ENCODE results near the gene FXYD4.

FXYD4 gene

GRCh38 chr10:43370671-43371215, 693 bp upstream of the FXYD4 start:
- Histone ChIP-seq H3K27ac (ENCODE audit: low read depth, low read length) (no peak overlapping the region), H3K4me3 (ENCODE audit: low read depth in 1 of 5, low read length in 5 of 5) (no peak overlapping the region), H3K27me3 (ENCODE audit: control insufficient read depth in 5 of 5, insufficient read depth in 4 of 5, low read length in 5 of 5) (peaks cover 0 to 3% (median 0%) of the 10 kb centered on the region in 5 donors), H3K4me1 (ENCODE audit: control insufficient read depth in 5 of 5, insufficient read depth in 5 of 5, low read length in 5 of 5) (no peaks in the 10 kb centered on the region), H3K9me3 (ENCODE audit: control insufficient read depth in 5 of 5, low read length in 5 of 5) (no peaks in the 10 kb centered on the region), H3K9ac (ENCODE audit: low read length in 5 of 5) (no peak overlapping the region), H3K36me3 (ENCODE audit: control insufficient read depth in 5 of 5, insufficient read depth in 5 of 5, low read length in 5 of 5) (no peaks in the 10 kb centered on the region)

- Histone ChIP-seq H3K36me3 (ENCODE audit: control insufficient read depth in 5 of 5, insufficient read depth in 5 of 5, low read length in 5 of 5) (no peaks in the 10 kb centered on the region), H3K4me1 (ENCODE audit: control insufficient read depth in 5 of 5, insufficient read depth in 5 of 5, low read length in 5 of 5) (no peaks in the 10 kb centered on the region), H3K27ac (ENCODE audit: low read depth, low read length) (no peak overlapping the region), H3K9ac (ENCODE audit: low read length in 5 of 5) (no peak overlapping the region), H3K9me3 (ENCODE audit: control insufficient read depth in 5 of 5, low read length in 5 of 5) (no peaks in the 10 kb centered on the region), H3K4me3 (ENCODE audit: low read depth in 1 of 5, low read length in 5 of 5) (no peak overlapping the region), H3K27me3 (ENCODE audit: control insufficient read depth in 5 of 5, insufficient read depth in 4 of 5, low read length in 5 of 5) (peaks cover 0 to 3% (median 0%) of the 10 kb centered on the region in 5 donors)
These were observed 1.4 kb downstream of the FXYD4 start for GRCh38 chr10:43372765-43373361.

GRCh38 chr10:43373461-43373860, 2.0 kb downstream of the FXYD4 start:
- H3K36me3 ChIP-seq (ENCODE audit: control insufficient read depth in 5 of 5, insufficient read depth in 5 of 5, low read length in 5 of 5) = no peaks in the 10 kb centered on the region
- H3K4me3 ChIP-seq (ENCODE audit: low read depth in 1 of 5, low read length in 5 of 5) = no peak overlapping the region
- H3K27ac ChIP-seq (ENCODE audit: low read depth, low read length) = no peak overlapping the region
- no peak overlapping the region for H3K9ac ChIP-seq (ENCODE audit: low read length in 5 of 5)
- peaks cover 0 to 3% (median 0%) of the 10 kb centered on the region in 5 donors for H3K27me3 ChIP-seq (ENCODE audit: control insufficient read depth in 5 of 5, insufficient read depth in 4 of 5, low read length in 5 of 5)
- H3K4me1 ChIP-seq (ENCODE audit: control insufficient read depth in 5 of 5, insufficient read depth in 5 of 5, low read length in 5 of 5) = no peaks in the 10 kb centered on the region
- no peaks in the 10 kb centered on the region for H3K9me3 ChIP-seq (ENCODE audit: control insufficient read depth in 5 of 5, low read length in 5 of 5)

GRCh38 chr10:43374194-43374593, 2.8 kb downstream of the FXYD4 start:
- no peaks in the 10 kb centered on the region for H3K36me3 ChIP-seq (ENCODE audit: control insufficient read depth in 5 of 5, insufficient read depth in 5 of 5, low read length in 5 of 5)
- no peak overlapping the region for H3K27ac ChIP-seq (ENCODE audit: low read depth, low read length)
- H3K4me1 ChIP-seq (ENCODE audit: control insufficient read depth in 5 of 5, insufficient read depth in 5 of 5, low read length in 5 of 5) = no peaks in the 10 kb centered on the region
- H3K9me3 ChIP-seq (ENCODE audit: control insufficient read depth in 5 of 5, low read length in 5 of 5) = no peaks in the 10 kb centered on the region
- no peak overlapping the region for H3K4me3 ChIP-seq (ENCODE audit: low read depth in 1 of 5, low read length in 5 of 5)
- no peak overlapping the region for H3K9ac ChIP-seq (ENCODE audit: low read length in 5 of 5)
- peaks cover 0 to 3% (median 0%) of the 10 kb centered on the region in 5 donors for H3K27me3 ChIP-seq (ENCODE audit: control insufficient read depth in 5 of 5, insufficient read depth in 4 of 5, low read length in 5 of 5)

GRCh38 chr10:43375401-43376020, 4.1 kb downstream of the FXYD4 start:
- Histone ChIP-seq H3K27ac (ENCODE audit: low read depth, low read length) (no peak overlapping the region), H3K36me3 (ENCODE audit: control insufficient read depth in 5 of 5, insufficient read depth in 5 of 5, low read length in 5 of 5) (no peaks in the 10 kb centered on the region), H3K4me1 (ENCODE audit: control insufficient read depth in 5 of 5, insufficient read depth in 5 of 5, low read length in 5 of 5) (no peaks in the 10 kb centered on the region), H3K27me3 (ENCODE audit: control insufficient read depth in 5 of 5, insufficient read depth in 4 of 5, low read length in 5 of 5) (peaks cover 0 to 3% (median 0%) of the 10 kb centered on the region in 5 donors), H3K4me3 (ENCODE audit: low read depth in 1 of 5, low read length in 5 of 5) (no peak overlapping the region), H3K9ac (ENCODE audit: low read length in 5 of 5) (no peak overlapping the region), H3K9me3 (ENCODE audit: control insufficient read depth in 5 of 5, low read length in 5 of 5) (no peaks in the 10 kb centered on the region)

- Histone ChIP-seq H3K36me3 (ENCODE audit: control insufficient read depth in 5 of 5, insufficient read depth in 5 of 5, low read length in 5 of 5) (no peaks in the 10 kb centered on the region), H3K4me3 (ENCODE audit: low read depth in 1 of 5, low read length in 5 of 5) (no peak overlapping the region), H3K9ac (ENCODE audit: low read length in 5 of 5) (no peak overlapping the region), H3K9me3 (ENCODE audit: control insufficient read depth in 5 of 5, low read length in 5 of 5) (no peaks in the 10 kb centered on the region), H3K27me3 (ENCODE audit: control insufficient read depth in 5 of 5, insufficient read depth in 4 of 5, low read length in 5 of 5) (peaks cover 0 to 3% (median 0%) of the 10 kb centered on the region in 5 donors), H3K4me1 (ENCODE audit: control insufficient read depth in 5 of 5, insufficient read depth in 5 of 5, low read length in 5 of 5) (no peaks in the 10 kb centered on the region), H3K27ac (ENCODE audit: low read depth, low read length) (no peak overlapping the region)
These were observed 4.7 kb downstream of the FXYD4 start for GRCh38 chr10:43376046-43376635.

- Histone ChIP-seq H3K4me3 (ENCODE audit: low read depth in 1 of 5, low read length in 5 of 5) (no peak overlapping the region), H3K4me1 (ENCODE audit: control insufficient read depth in 5 of 5, insufficient read depth in 5 of 5, low read length in 5 of 5) (no peaks in the 10 kb centered on the region), H3K27me3 (ENCODE audit: control insufficient read depth in 5 of 5, insufficient read depth in 4 of 5, low read length in 5 of 5) (peaks cover 0 to 3% (median 0%) of the 10 kb centered on the region in 5 donors), H3K36me3 (ENCODE audit: control insufficient read depth in 5 of 5, insufficient read depth in 5 of 5, low read length in 5 of 5) (no peaks in the 10 kb centered on the region), H3K9me3 (ENCODE audit: control insufficient read depth in 5 of 5, low read length in 5 of 5) (no peaks in the 10 kb centered on the region), H3K27ac (ENCODE audit: low read depth, low read length) (no peak overlapping the region), H3K9ac (ENCODE audit: low read length in 5 of 5) (no peak overlapping the region)
These were observed 5.5 kb downstream of the FXYD4 start for GRCh38 chr10:43376828-43377423.

GRCh38 chr10:43377424-43377883, 6.0 kb downstream of the FXYD4 start:
- Histone ChIP-seq H3K27me3 (ENCODE audit: control insufficient read depth in 5 of 5, insufficient read depth in 4 of 5, low read length in 5 of 5) (peaks cover 0 to 3% (median 0%) of the 10 kb centered on the region in 5 donors), H3K36me3 (ENCODE audit: control insufficient read depth in 5 of 5, insufficient read depth in 5 of 5, low read length in 5 of 5) (no peaks in the 10 kb centered on the region), H3K9me3 (ENCODE audit: control insufficient read depth in 5 of 5, low read length in 5 of 5) (no peaks in the 10 kb centered on the region), H3K9ac (ENCODE audit: low read length in 5 of 5) (no peak overlapping the region), H3K27ac (ENCODE audit: low read depth, low read length) (no peak overlapping the region), H3K4me3 (ENCODE audit: low read depth in 1 of 5, low read length in 5 of 5) (no peak overlapping the region), H3K4me1 (ENCODE audit: control insufficient read depth in 5 of 5, insufficient read depth in 5 of 5, low read length in 5 of 5) (no peaks in the 10 kb centered on the region)

GRCh38 chr10:43380610-43381222, 9.3 kb downstream of the FXYD4 start:
- H3K4me3 ChIP-seq (ENCODE audit: low read depth in 1 of 5, low read length in 5 of 5) = no peak overlapping the region
- no peak overlapping the region for H3K9ac ChIP-seq (ENCODE audit: low read length in 5 of 5)
- no peaks in the 10 kb centered on the region for H3K27me3 ChIP-seq (ENCODE audit: control insufficient read depth in 5 of 5, insufficient read depth in 4 of 5, low read length in 5 of 5)
- H3K27ac ChIP-seq (ENCODE audit: low read depth, low read length) = no peak overlapping the region
- H3K36me3 ChIP-seq (ENCODE audit: control insufficient read depth in 5 of 5, insufficient read depth in 5 of 5, low read length in 5 of 5) = peaks cover 0 to 12% (median 8%) of the 10 kb centered on the region in 5 donors
- no peaks in the 10 kb centered on the region for H3K4me1 ChIP-seq (ENCODE audit: control insufficient read depth in 5 of 5, insufficient read depth in 5 of 5, low read length in 5 of 5)
- no peaks in the 10 kb centered on the region for H3K9me3 ChIP-seq (ENCODE audit: control insufficient read depth in 5 of 5, low read length in 5 of 5)
